SU-DHL-6 (cell line): Measurements from ENCODE around the gene PRDM5.

Experiments
- H2AFZ ChIP-seq: fragments of 200-600 bp; sonication (generic); 2 replicates; pipeline ENCODE4 v1.6.1; 2014; ENCODE audit warnings: low read depth, mild to moderate bottlenecking, moderate library complexity, mixed read lengths, antibody characterized with exemption, low read length; ENCODE audit not compliant: severe bottlenecking
- H3F3A ChIP-seq: fragments of 200-600 bp; shearing (Covaris generic); 2 replicates; pipeline ENCODE4 v1.6.0; 2016; ENCODE audit warnings: antibody characterized with exemption, mild to moderate bottlenecking; ENCODE audit not compliant: insufficient read depth
- H3K27ac ChIP-seq: fragments of 200-600 bp; sonication (generic); 2 replicates; pipeline ENCODE4 v1.5.1; 2016; ENCODE audit warnings: low read depth, mild to moderate bottlenecking, low read length, moderate library complexity, mixed read lengths
- H3K27me3 ChIP-seq: fragments of 200-600 bp; sonication (generic), shearing (Covaris generic); 2 replicates; pipeline ENCODE4 v1.6.0; 2014; ENCODE audit warnings: mild to moderate bottlenecking, low read length
- H3K36me3 ChIP-seq: fragments of 200-600 bp; sonication (generic); 2 replicates; pipeline ENCODE4 v1.6.1; 2014; ENCODE audit warnings: mild to moderate bottlenecking, low read length, mixed read lengths
- H3K4me2 ChIP-seq: fragments of 300-600, 200-600 bp; shearing (Covaris generic), sonication (generic); 2 replicates; pipeline ENCODE4 v1.6.0; 2014; ENCODE audit warnings: low read length, low read depth, mild to moderate bottlenecking; ENCODE audit not compliant: poor library complexity, severe bottlenecking
- H3K4me3 ChIP-seq: fragments of 200-600 bp; sonication (generic); 2 replicates; pipeline ENCODE4 v1.5.1; 2014; ENCODE audit warnings: antibody characterized with exemption, low read length, mild to moderate bottlenecking, mixed read lengths; ENCODE audit not compliant: insufficient read depth, poor library complexity, severe bottlenecking
- H3K79me2 ChIP-seq: fragments of 200-600 bp; sonication (generic); 2 replicates; pipeline ENCODE4 v1.6.1; 2014; ENCODE audit warnings: mild to moderate bottlenecking, low read length, moderate library complexity; ENCODE audit not compliant: insufficient read depth
- H3K9ac ChIP-seq: fragments of 200-600 bp; sonication (generic); 2 replicates; pipeline ENCODE4 v1.7.0; 2014; ENCODE audit warnings: mild to moderate bottlenecking, low read length
- H3K9me2 ChIP-seq: fragments of 200-600 bp; sonication (generic); replicated peaks from 2 replicates; pipeline ENCODE4 v1.6.1; 2014; ENCODE audit warnings: low read length; ENCODE audit not compliant: insufficient read depth
- H3K9me3 ChIP-seq: fragments of 200-600 bp; sonication (generic); 2 replicates; pipeline ENCODE4 v1.6.1; 2014; ENCODE audit warnings: low read length, mixed read lengths; ENCODE audit not compliant: insufficient read depth
- H4K20me1 ChIP-seq: fragments of 200-600 bp; sonication (generic); 2 replicates; pipeline ENCODE4 v1.6.1; 2014; ENCODE audit warnings: low read depth, mild to moderate bottlenecking, antibody characterized with exemption, low read length, moderate library complexity, mixed read lengths
- EZH2phosphoT487 ChIP-seq: fragments of 200-600 bp; sonication (generic), shearing (Covaris generic); conservative IDR thresholded peaks from 2 replicates; pipeline ENCODE4 v1.6.1; 2018; ENCODE audit warnings: mild to moderate bottlenecking, antibody characterized with exemption, low read length, moderate library complexity, mixed read lengths
- TF ChIP-seq, protein P1 (sequence below): fragments of 200-600 bp; sonication (generic); IDR thresholded peaks from one replicate; pipeline ENCODE4 v1.5.1; 2017; ENCODE audit warnings: antibody characterized with exemption, mild to moderate bottlenecking, low read length, moderate library complexity; ENCODE audit not compliant: insufficient read depth, poor library complexity, severe bottlenecking

Gene PRDM5

DNA sequence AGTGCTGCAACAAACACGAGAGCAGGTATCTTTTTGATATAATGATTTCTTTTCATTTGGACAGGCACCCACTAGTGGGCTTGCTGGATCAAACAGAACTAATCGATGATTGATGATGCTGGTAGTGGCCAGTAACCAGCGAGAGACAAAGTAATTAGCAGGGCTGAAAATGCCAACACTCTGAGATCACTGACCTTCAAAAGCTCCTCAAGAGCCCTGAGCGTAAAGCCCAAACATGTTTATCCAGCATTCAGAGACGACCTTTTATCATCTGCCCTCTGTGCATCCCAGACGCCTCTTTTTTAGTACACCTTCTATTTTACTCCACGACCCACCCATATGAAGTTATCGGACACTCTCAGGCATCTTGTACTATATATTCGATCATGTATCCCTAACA, 186.2 kb downstream of the PRDM5 start:
- Histone ChIP-seq H4K20me1 (no peaks in the 10 kb centered on the region), H3K9ac (no peak overlapping the region), H3K4me2 (no peak overlapping the region), H3K79me2 (no peaks in the 10 kb centered on the region), H3K9me3 (no peaks in the 10 kb centered on the region), H3K36me3 (no peaks in the 10 kb centered on the region), H3K9me2 (no peaks in the 10 kb centered on the region), H2AFZ (no peak overlapping the region), H3F3A (no peaks in the 10 kb centered on the region), H3K27me3 (no peaks in the 10 kb centered on the region), H3K27ac (no peak overlapping the region), H3K4me3 (no peak overlapping the region)
- TF ChIP-seq EZH2phosphoT487, result no peak
- TF ChIP-seq, protein P1, sequence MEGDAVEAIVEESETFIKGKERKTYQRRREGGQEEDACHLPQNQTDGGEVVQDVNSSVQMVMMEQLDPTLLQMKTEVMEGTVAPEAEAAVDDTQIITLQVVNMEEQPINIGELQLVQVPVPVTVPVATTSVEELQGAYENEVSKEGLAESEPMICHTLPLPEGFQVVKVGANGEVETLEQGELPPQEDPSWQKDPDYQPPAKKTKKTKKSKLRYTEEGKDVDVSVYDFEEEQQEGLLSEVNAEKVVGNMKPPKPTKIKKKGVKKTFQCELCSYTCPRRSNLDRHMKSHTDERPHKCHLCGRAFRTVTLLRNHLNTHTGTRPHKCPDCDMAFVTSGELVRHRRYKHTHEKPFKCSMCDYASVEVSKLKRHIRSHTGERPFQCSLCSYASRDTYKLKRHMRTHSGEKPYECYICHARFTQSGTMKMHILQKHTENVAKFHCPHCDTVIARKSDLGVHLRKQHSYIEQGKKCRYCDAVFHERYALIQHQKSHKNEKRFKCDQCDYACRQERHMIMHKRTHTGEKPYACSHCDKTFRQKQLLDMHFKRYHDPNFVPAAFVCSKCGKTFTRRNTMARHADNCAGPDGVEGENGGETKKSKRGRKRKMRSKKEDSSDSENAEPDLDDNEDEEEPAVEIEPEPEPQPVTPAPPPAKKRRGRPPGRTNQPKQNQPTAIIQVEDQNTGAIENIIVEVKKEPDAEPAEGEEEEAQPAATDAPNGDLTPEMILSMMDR, result no peak

GRCh38 chr4:120733968-120734367, 188.6 kb downstream of the PRDM5 start:
- TF ChIP-seq, protein P1, result no peak
- TF ChIP-seq EZH2phosphoT487, result no peak
- H3K79me2 ChIP-seq, result no peaks in the 10 kb centered on the region
- no peaks in the 10 kb centered on the region for H3K27me3 ChIP-seq
- no peaks in the 10 kb centered on the region for H4K20me1 ChIP-seq
- no peak overlapping the region for H3K4me3 ChIP-seq
- H3K9me3 ChIP-seq, result no peaks in the 10 kb centered on the region
- H3K9me2 ChIP-seq, result no peaks in the 10 kb centered on the region
- H3K27ac ChIP-seq, result no peak overlapping the region
- H2AFZ ChIP-seq, result no peak overlapping the region
- no peak overlapping the region for H3K4me2 ChIP-seq
- H3K9ac ChIP-seq, result no peak overlapping the region
- no peaks in the 10 kb centered on the region for H3K36me3 ChIP-seq
- H3F3A ChIP-seq, result no peaks in the 10 kb centered on the region

GRCh38 chr4:120733054-120733453, 189.5 kb downstream of the PRDM5 start:
- TF ChIP-seq, protein P1, result no peak
- no peak for TF ChIP-seq EZH2phosphoT487
- Histone ChIP-seq H3K27ac (no peak overlapping the region), H3K9me2 (no peaks in the 10 kb centered on the region), H3K4me2 (no peak overlapping the region), H3K4me3 (no peak overlapping the region), H4K20me1 (no peaks in the 10 kb centered on the region), H3K9ac (no peak overlapping the region), H3K27me3 (no peaks in the 10 kb centered on the region), H3K79me2 (no peaks in the 10 kb centered on the region), H3K9me3 (no peaks in the 10 kb centered on the region), H3F3A (no peaks in the 10 kb centered on the region), H2AFZ (no peak overlapping the region), H3K36me3 (no peaks in the 10 kb centered on the region)
